GM12878 (cell line): ENCODE measurements around the gene SETD4. TPM values are rescaled to one million over a fixed set of nuclear protein-coding genes. Genes with fewer than 3 reads are reported as not detected.

Source experiments
- ATAC-seq: fragments of 200-7000 bp; cut with Tn5 transposase; 3 replicates; pipeline ENCODE4 v1.9.1; 2020; ENCODE audit warnings: mild to moderate bottlenecking, moderate library complexity
- BruUV-seq: library from RNA; stranded (reverse); fragments of 400-500 nt; replicated peaks from 2 replicates; lab custom pipeline; 2021; lab: Mats Ljungman, UMichigan
- CTCF ChIA-PET: fragments of 300-600 bp; sonication (Branson Sonifier 250); formaldehyde crosslinking; extraction: SDS; loops from one replicate; lab custom pipeline; 2021; ENCODE audit warnings: inconsistent platforms; lab: Yijun Ruan, JAX
- POLR2A ChIA-PET: fragments of 350-600 bp; formaldehyde crosslinking; extraction: SDS; loops from one replicate; lab custom pipeline; 2021; ENCODE audit warnings: inconsistent platforms; lab: Charles Lee
- RAD21 ChIA-PET: fragments of 300-600 bp; sonication (Branson Sonifier 250); formaldehyde crosslinking; loops from one replicate; lab custom pipeline; 2023; ENCODE audit warnings: antibody characterized with exemption; ENCODE audit not compliant: unreplicated experiment; lab: Charles Lee
- SMC1A ChIA-PET: fragments of 300-600 bp; sonication (Branson Sonifier 250); formaldehyde crosslinking; loops from one replicate; lab custom pipeline; 2023; ENCODE audit not compliant: unreplicated experiment, uncharacterized antibody; lab: Charles Lee
- DNase-seq: peaks from one replicate; pipeline ENCODE4 v3.0.0-alpha.2; 2011; ENCODE audit warnings: low read depth, low spot score
- FAIRE-seq: peaks from 3 replicates; lab custom pipeline; 2011; peaks lifted over from hg19 to GRCh38; lab: Jason Lieb, UNC
- H2AFZ ChIP-seq: 2 replicates; pipeline ENCODE4 v1.6.0; 2011; ENCODE audit warnings: low read depth, low read length, control low read depth; ENCODE audit not compliant: control insufficient read depth
- H3K27ac ChIP-seq: 2 replicates; pipeline ENCODE4 v1.5.1; 2011; ENCODE audit warnings: control low read depth; ENCODE audit not compliant: control insufficient read depth, insufficient read depth
- H3K27me3 ChIP-seq, 2 experiments: replicated peaks in 1 of 2; 2 replicates each; pipeline versions ENCODE4 v1.6.0 to v1.6.1; 2011; ENCODE audit warnings: low read length in 1 of 2; ENCODE audit not compliant: control insufficient read depth in 2 of 2, insufficient read depth in 2 of 2
- H3K36me3 ChIP-seq, 2 experiments: 2 replicates each; pipeline ENCODE4 v1.5.1; 2011; ENCODE audit warnings: low read length in 1 of 2; ENCODE audit not compliant: control insufficient read depth in 2 of 2, insufficient read depth in 2 of 2
- H3K4me1 ChIP-seq: 2 replicates; pipeline ENCODE4 v1.6.1; 2011; ENCODE audit warnings: mild to moderate bottlenecking, low read length, moderate library complexity, mixed read lengths; ENCODE audit not compliant: control insufficient read depth, insufficient read depth
- H3K4me2 ChIP-seq: 2 replicates; pipeline ENCODE4 v1.6.0; 2011; ENCODE audit warnings: control low read depth; ENCODE audit not compliant: control insufficient read depth, insufficient read depth
- H3K4me3 ChIP-seq: fragments of 200-600 bp; sonication (generic); 2 replicates; pipeline ENCODE4 v1.5.1; 2016
- H3K79me2 ChIP-seq: 2 replicates; pipeline ENCODE4 v1.6.0; 2011; ENCODE audit warnings: low read length; ENCODE audit not compliant: control insufficient read depth, insufficient read depth
- H3K9ac ChIP-seq: 2 replicates; pipeline ENCODE4 v1.8.0; 2011; ENCODE audit warnings: low read length, control low read depth, mixed read lengths; ENCODE audit not compliant: control insufficient read depth, insufficient read depth
- H3K9me3 ChIP-seq: replicated peaks from 3 replicates; pipeline ENCODE4 v1.5.1; 2011; ENCODE audit warnings: mild to moderate bottlenecking, low read length; ENCODE audit not compliant: control insufficient read depth, insufficient read depth
- H4K20me1 ChIP-seq: 2 replicates; pipeline ENCODE4 v1.6.0; 2011; ENCODE audit not compliant: control insufficient read depth, insufficient read depth
- IKZF2 ChIP-seq, 2 experiments: fragments of 450-650 bp; IDR thresholded peaks; 2 replicates each; pipeline ENCODE4 v1.6.1; 2017; ENCODE audit warnings: mild to moderate bottlenecking in 2 of 2, moderate library complexity in 2 of 2
- JUNB ChIP-seq: IDR thresholded peaks from 2 replicates; pipeline ENCODE4 v1.6.1; 2016; ENCODE audit warnings: antibody characterized with exemption, mild to moderate bottlenecking
- MLLT1 ChIP-seq: fragments of 450-650 bp; IDR thresholded peaks from 2 replicates; pipeline ENCODE4 v1.6.1; 2016; ENCODE audit warnings: mild to moderate bottlenecking
- PAX5 ChIP-seq: IDR thresholded peaks from 2 replicates; pipeline ENCODE4 v1.6.1; 2011; ENCODE audit warnings: low read depth, low read length, borderline replicate concordance
- ZNF687 ChIP-seq: fragments of 450-650 bp; IDR thresholded peaks from 2 replicates; pipeline ENCODE4 v1.6.1; 2017; ENCODE audit warnings: mild to moderate bottlenecking, moderate library complexity
- WGBS: methylation state at CpG from one replicate; pipeline ENCODE4 v1.1.6; 2016; ENCODE audit warnings: low lambda C conversion rate; ENCODE audit not compliant: insufficient replicate concordance, insufficient coverage; ENCODE audit errors: missing lambda C conversion rate; 5-methylcytosine and 5-hydroxymethylcytosine counted together
- in situ Hi-C: fragments of 300-500 bp; cut with MboI; formaldehyde crosslinking; loops from 9 replicates; pipeline ENCODE4 v1.14.3; 2018; ENCODE audit warnings: mixed read lengths
- intact Hi-C: fragments of 100-400 bp; cut with micrococcal nuclease; formaldehyde crosslinking; loops from one replicate; pipeline ENCODE4 v1.14.2; 2022; ENCODE audit not compliant: unreplicated experiment
- polyA plus RNA-seq, 11 experiments: library from polyadenylated mRNA; depleted of rRNA in 4 of 11; unstranded in 6 of 11; stranded (reverse) in 5 of 11; fragments of >200 nt; fragmentation: Nextera tagmentation in 4 of 11; fragmentation: Illumina TruSeq in 1 of 11; extraction: Ambion mirVana in 4 of 11; extraction: Trizol in 1 of 11; gene quantifications; 1 replicate in 1 of 11; 2 replicates in 10 of 11; pipeline versions ENCODE4 v1.2.1 to v1.2.3, GENCODE V29; 2011 to 2016; ENCODE audit warnings: inconsistent platforms in 2 of 11, missing spikeins in 2 of 11, low read depth in 1 of 11
- total RNA-seq, 4 experiments: library from RNA; depleted of rRNA in 3 of 4; stranded (reverse); fragments of >200 nt in 3 of 4; fragmentation: Illumina TruSeq in 1 of 4; extraction: Trizol in 1 of 4; gene quantifications; 2 replicates each; pipeline versions ENCODE4 v1.2.1 to v1.2.3, GENCODE V29; 2013 to 2021

The SETD4 gene
- total and polyA plus RNA-seq, 10 of the 15 experiments (the other 5 are each of a cell fraction or from before 2014, with no cell fraction given): 10.3 to 37.0 (median 18.6) TPM

GRCh38 chr21:36028127-36029069, 31.9 kb downstream of the SETD4 start (continued):
- TF ChIP-seq MLLT1 (no peak), PAX5 (no peak)

GRCh38 chr21:36027347-36027746, 33.0 kb downstream of the SETD4 start:
- ChIA-PET SMC1A (interaction anchor here (0.7 to 2.7 kb wide), 5 partner anchors 13 to 191 kb away, joined by 3 to 11 read pairs (median 3); no protein-coding TSS in a partner anchor), CTCF (interaction anchor here (0.6 to 4.2 kb wide), 16 partner anchors 10 to 1303 kb away, joined by 3 to 16 read pairs (median 4); partner anchors contain the start of gene SETD4), RAD21 (interaction anchor here (0.5 to 2.5 kb wide), 4 partner anchors 84 to 769 kb away, joined by 3 to 9 read pairs (median 4); no protein-coding TSS in a partner anchor), POLR2A (no interaction called here)
- TF ChIP-seq JUNB (no peak), IKZF2 (IDR thresholded peaks at IDR 0.05) (no peak), ZNF687 (no peak)
- Histone ChIP-seq H2AFZ (no peak overlapping the region), H3K36me3 (no peaks in the 10 kb centered on the region), H3K79me2 (no peaks in the 10 kb centered on the region), H3K27me3 (no peaks in the 10 kb centered on the region), H3K27ac (no peak overlapping the region), H3K9ac (no peak overlapping the region), H3K4me1 (peaks cover 8% of the 10 kb centered on the region), H3K4me3 (no peak overlapping the region), H3K9me3 (no peaks in the 10 kb centered on the region), H3K4me2 (no peak overlapping the region), H4K20me1 (no peaks in the 10 kb centered on the region)
- WGBS: 47% methylated on average over 5 of the region's 5 CpGs
- in situ Hi-C loops: loop anchor here (10.0 kb wide), 1 partner anchor 1283 kb away; no protein-coding TSS in a partner anchor
- ATAC-seq: no peak
- intact Hi-C loops: loop anchor here (5.0 to 10.0 kb wide), 3 partner anchors 185 to 1280 kb away; no protein-coding TSS in a partner anchor
- DNase-seq: no peak
- BruUV-seq: no TSS peak
- FAIRE-seq: no peak
